DND-41 (cell line): ENCODE results near the gene GATM.
"Not testable (repeated sequence)": the region's sequence is repeated elsewhere in the genome, so short reads cannot be mapped to it uniquely, and the experiment has no call there.

ENCODE experiments used
- ATAC-seq: fragments of 200-7000 bp; cut with Tn5 transposase; 3 replicates; pipeline ENCODE4 v1.9.1; 2021; ENCODE audit warnings: low read depth; ENCODE audit not compliant: insufficient read depth
- DNase-seq: peaks from one replicate; pipeline ENCODE4 v3.0.0-alpha.2; 2020
- H2AFZ ChIP-seq: 2 replicates; pipeline ENCODE4 v1.6.0; 2012; ENCODE audit warnings: low read depth, low read length
- H3K27ac ChIP-seq: 2 replicates; pipeline ENCODE4 v1.5.1; 2012; ENCODE audit warnings: low read length, inconsistent platforms
- H3K27me3 ChIP-seq: fragments of 200-600 bp; sonication (generic); 2 replicates; pipeline ENCODE4 v1.6.0; 2012; ENCODE audit warnings: low read length, mild to moderate bottlenecking, inconsistent platforms; ENCODE audit not compliant: insufficient read depth, poor library complexity
- H3K36me3 ChIP-seq: 2 replicates; pipeline ENCODE4 v1.5.1; 2012; ENCODE audit warnings: low read length, inconsistent platforms; ENCODE audit not compliant: insufficient read depth
- H3K4me1 ChIP-seq: 2 replicates; pipeline ENCODE4 v1.5.1; 2012; ENCODE audit warnings: mild to moderate bottlenecking, low read length; ENCODE audit not compliant: insufficient read depth
- H3K4me2 ChIP-seq: 2 replicates; pipeline ENCODE4 v1.6.0; 2012; ENCODE audit warnings: mild to moderate bottlenecking, moderate library complexity, low read length, inconsistent platforms; ENCODE audit not compliant: insufficient read depth
- H3K4me3 ChIP-seq, 2 experiments: fragments of 200-600 bp in 1 of 2; shearing (Covaris generic) in 1 of 2; 2 replicates each; pipeline ENCODE4 v1.5.1; 2012 to 2016; ENCODE audit warnings: inconsistent platforms in 2 of 2, low read length in 2 of 2, mild to moderate bottlenecking in 2 of 2, low read depth in 1 of 2, moderate library complexity in 1 of 2
- H3K79me2 ChIP-seq: 2 replicates; pipeline ENCODE4 v1.6.0; 2012; ENCODE audit warnings: low read length, inconsistent platforms; ENCODE audit not compliant: insufficient read depth
- H3K9ac ChIP-seq: 2 replicates; pipeline ENCODE4 v1.6.0; 2012; ENCODE audit warnings: low read depth, mild to moderate bottlenecking, inconsistent platforms, low read length, moderate library complexity
- H3K9me3 ChIP-seq: 2 replicates; pipeline ENCODE4 v1.5.1; 2012; ENCODE audit warnings: low read length, moderate library complexity, mild to moderate bottlenecking, inconsistent platforms; ENCODE audit not compliant: insufficient read depth, severe bottlenecking
- H4K20me1 ChIP-seq: 2 replicates; pipeline ENCODE4 v1.6.0; 2012; ENCODE audit warnings: low read length; ENCODE audit not compliant: insufficient read depth
- EZH2 ChIP-seq: IDR thresholded peaks from 3 replicates; pipeline ENCODE4 v1.6.1; 2012; ENCODE audit warnings: borderline replicate concordance, low read depth, mild to moderate bottlenecking, moderate library complexity, low read length, inconsistent platforms; ENCODE audit not compliant: severe bottlenecking
- TF ChIP-seq, protein P1 (sequence below): IDR thresholded peaks from 2 replicates; pipeline ENCODE4 v1.5.1; 2012; ENCODE audit warnings: borderline replicate concordance, low read length, moderate library complexity, mild to moderate bottlenecking; ENCODE audit not compliant: poor library complexity, severe bottlenecking; ENCODE audit errors: extremely low read depth

GATM gene

DNA sequence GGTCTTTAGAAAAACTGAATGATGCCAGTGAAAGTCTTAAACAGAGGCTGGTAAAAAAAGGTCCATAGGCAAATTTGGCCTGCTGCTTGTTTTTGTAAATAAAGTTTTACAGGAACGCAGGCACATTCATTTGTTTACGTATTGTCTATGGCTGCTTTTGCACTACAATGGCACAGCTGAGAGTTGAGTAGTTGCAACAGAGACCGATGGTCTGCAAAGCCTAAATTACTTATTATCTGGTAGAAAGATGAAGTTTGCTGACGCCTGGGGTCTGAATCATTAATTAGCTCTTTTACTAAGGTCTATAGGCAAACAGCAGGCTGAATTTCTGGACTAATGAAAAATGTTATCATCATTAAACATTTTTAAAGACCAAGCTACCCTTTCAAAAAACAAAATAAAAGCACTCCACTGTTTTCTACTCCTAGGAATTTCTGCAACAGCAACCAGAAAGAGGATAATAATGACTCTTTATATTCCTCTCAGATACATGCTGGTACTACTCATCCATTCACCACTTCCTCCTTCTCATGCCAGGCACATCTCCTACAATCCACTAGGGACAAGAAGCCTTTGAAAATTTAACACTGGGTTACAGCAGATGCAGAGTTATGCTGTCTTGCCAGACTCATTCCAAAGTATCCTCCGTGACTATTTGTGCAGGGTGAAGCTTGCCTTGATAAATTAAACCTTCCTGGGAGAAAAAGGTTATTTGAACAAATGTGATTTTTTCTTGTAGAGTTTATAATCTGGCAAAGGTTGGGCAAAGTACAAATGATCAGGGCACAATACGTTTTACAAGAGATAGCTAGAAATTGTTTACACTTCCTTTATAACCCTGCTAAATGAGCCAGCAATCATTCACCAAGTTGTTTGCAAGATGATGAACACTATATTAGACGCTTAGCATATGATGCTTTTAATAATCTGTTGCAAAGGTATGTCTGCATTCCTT lies 6.0 kb downstream of the GATM start:
- Histone ChIP-seq H2AFZ (no peak overlapping the region), H3K4me1 (no peaks in the 10 kb centered on the region), H3K4me3 (no peak overlapping the region), H3K9ac (no peak overlapping the region), H3K9me3 (no peaks in the 10 kb centered on the region), H3K27me3 (no peaks in the 10 kb centered on the region), H3K27ac (no peak overlapping the region), H4K20me1 (no peaks in the 10 kb centered on the region), H3K4me2 (no peak overlapping the region), H3K79me2 (no peaks in the 10 kb centered on the region), H3K36me3 (no peaks in the 10 kb centered on the region)
- ATAC-seq (no peak), DNase-seq (no peak)
- TF ChIP-seq EZH2 = no peak
- TF ChIP-seq, protein P1, sequence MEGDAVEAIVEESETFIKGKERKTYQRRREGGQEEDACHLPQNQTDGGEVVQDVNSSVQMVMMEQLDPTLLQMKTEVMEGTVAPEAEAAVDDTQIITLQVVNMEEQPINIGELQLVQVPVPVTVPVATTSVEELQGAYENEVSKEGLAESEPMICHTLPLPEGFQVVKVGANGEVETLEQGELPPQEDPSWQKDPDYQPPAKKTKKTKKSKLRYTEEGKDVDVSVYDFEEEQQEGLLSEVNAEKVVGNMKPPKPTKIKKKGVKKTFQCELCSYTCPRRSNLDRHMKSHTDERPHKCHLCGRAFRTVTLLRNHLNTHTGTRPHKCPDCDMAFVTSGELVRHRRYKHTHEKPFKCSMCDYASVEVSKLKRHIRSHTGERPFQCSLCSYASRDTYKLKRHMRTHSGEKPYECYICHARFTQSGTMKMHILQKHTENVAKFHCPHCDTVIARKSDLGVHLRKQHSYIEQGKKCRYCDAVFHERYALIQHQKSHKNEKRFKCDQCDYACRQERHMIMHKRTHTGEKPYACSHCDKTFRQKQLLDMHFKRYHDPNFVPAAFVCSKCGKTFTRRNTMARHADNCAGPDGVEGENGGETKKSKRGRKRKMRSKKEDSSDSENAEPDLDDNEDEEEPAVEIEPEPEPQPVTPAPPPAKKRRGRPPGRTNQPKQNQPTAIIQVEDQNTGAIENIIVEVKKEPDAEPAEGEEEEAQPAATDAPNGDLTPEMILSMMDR = no peak

DNA sequence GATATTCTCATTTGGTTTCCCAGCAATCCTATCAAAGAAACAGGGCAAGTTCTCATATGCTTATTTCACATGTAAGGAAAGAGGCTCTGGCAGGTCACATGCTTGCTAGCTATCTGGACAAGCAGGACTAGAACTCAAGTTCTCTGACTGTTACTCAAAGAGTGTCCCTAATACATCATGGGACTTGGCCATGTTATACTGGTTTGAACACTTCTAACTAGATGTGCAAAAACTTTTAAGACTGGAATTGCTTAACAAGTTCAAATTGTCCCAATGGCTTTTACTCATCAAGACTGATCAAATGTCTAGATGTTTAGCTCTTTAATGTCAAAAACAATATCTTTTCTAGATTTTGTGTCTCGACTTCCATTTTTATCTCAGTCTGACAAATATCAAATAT lies 6.8 kb downstream of the GATM start:
- no peaks in the 10 kb centered on the region for H3K36me3 ChIP-seq
- H3K4me3 ChIP-seq = no peak overlapping the region
- H4K20me1 ChIP-seq = no peaks in the 10 kb centered on the region
- no peak overlapping the region for H3K27ac ChIP-seq
- H3K9me3 ChIP-seq = no peaks in the 10 kb centered on the region
- H2AFZ ChIP-seq = no peak overlapping the region
- ATAC-seq (no peak), DNase-seq (no peak)
- no peaks in the 10 kb centered on the region for H3K4me1 ChIP-seq
- H3K27me3 ChIP-seq = no peaks in the 10 kb centered on the region
- H3K79me2 ChIP-seq = no peaks in the 10 kb centered on the region
- no peak overlapping the region for H3K4me2 ChIP-seq
- no peak overlapping the region for H3K9ac ChIP-seq
- TF ChIP-seq, protein P1 = no peak
- TF ChIP-seq EZH2 = no peak

DNA sequence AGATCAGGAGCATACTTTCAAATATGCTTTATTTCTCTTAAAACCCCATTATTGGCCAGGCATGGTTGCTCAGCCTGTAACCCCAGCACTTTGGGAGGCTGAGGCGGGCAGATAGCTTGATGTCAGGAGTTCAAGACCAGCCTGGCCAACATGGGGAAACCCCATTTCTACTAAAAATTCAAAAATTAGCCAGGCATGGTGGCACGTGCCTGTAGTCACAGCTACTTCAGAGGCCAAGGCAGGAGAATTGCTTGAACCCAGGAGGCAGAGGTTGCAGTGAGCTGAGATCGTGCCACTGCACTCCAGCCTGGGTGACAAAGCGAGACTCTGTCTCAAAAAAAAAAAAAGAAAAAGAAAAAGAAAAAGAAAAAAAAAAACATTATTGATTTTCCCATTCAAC lies 8.3 kb downstream of the GATM start:
- H4K20me1 ChIP-seq, ATAC-seq, H3K4me3 ChIP-seq, H3K27me3 ChIP-seq, H3K9me3 ChIP-seq, H2AFZ ChIP-seq, H3K4me1 ChIP-seq, H3K27ac ChIP-seq, H3K79me2 ChIP-seq, H3K4me2 ChIP-seq, H3K36me3 ChIP-seq, H3K9ac ChIP-seq, DNase-seq: not testable (repeated sequence)

DNA sequence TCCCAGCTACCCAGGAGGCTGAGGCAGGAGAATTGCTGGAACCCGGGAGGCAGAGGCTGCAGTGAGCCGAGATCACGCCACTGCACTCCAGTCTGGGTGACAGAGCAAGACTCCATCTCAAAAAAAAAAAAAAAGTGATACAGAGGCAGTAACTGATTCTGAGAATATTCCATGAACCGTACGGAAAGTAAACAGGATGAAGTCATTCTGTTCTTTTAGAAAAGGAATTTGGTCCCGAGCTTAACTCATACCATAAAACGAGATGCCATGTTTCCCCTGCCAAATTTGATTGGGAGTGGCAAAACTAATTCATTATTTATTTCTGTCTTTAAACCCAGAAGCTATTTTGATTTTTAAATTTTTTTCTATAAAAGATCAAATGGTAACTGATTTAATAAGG lies 11.1 kb downstream of the GATM start:
- not testable (repeated sequence) for H3K27ac ChIP-seq, DNase-seq, H3K27me3 ChIP-seq, H2AFZ ChIP-seq, H4K20me1 ChIP-seq, H3K4me3 ChIP-seq, H3K4me1 ChIP-seq, ATAC-seq, H3K79me2 ChIP-seq, H3K4me2 ChIP-seq, H3K36me3 ChIP-seq, H3K9me3 ChIP-seq, H3K9ac ChIP-seq
